Nephron (organoid): ENCODE measurements around the gene TAGLN2.

Source experiments
- H3K27ac Mint-ChIP-seq, 3 experiments: 2 replicates each; pipeline ENCODE4 v1.8.0; 2020; ENCODE audit warnings: mixed read lengths in 3 of 3, mild to moderate bottlenecking in 2 of 3, moderate library complexity in 1 of 3
- H3K27me3 Mint-ChIP-seq: 2 replicates; pipeline ENCODE4 v1.8.0; 2021; ENCODE audit warnings: low read depth, mild to moderate bottlenecking, moderate library complexity, mixed read lengths
- H3K36me3 Mint-ChIP-seq: 2 replicates; pipeline ENCODE4 v1.8.0; 2020; ENCODE audit warnings: low read depth, mixed read lengths
- H3K4me1 Mint-ChIP-seq: 2 replicates; pipeline ENCODE4 v1.8.0; 2020; ENCODE audit warnings: mixed read lengths
- H3K4me3 Mint-ChIP-seq, 3 experiments: 2 replicates each; pipeline ENCODE4 v1.8.0; 2020; ENCODE audit warnings: mild to moderate bottlenecking in 3 of 3, mixed read lengths in 3 of 3, moderate library complexity in 2 of 3
- H3K9me3 Mint-ChIP-seq: 2 replicates; pipeline ENCODE4 v1.8.0; 2020; ENCODE audit warnings: mixed read lengths
- TF ChIP-seq, protein P1 (sequence below), 3 experiments: fragments of 200-600 bp; sonication (generic); IDR thresholded peaks; one replicate each; pipeline ENCODE4 v1.5.0; 2021; ENCODE audit warnings: antibody characterized with exemption in 3 of 3; ENCODE audit not compliant: unreplicated experiment in 3 of 3

The TAGLN2 gene

DNA sequence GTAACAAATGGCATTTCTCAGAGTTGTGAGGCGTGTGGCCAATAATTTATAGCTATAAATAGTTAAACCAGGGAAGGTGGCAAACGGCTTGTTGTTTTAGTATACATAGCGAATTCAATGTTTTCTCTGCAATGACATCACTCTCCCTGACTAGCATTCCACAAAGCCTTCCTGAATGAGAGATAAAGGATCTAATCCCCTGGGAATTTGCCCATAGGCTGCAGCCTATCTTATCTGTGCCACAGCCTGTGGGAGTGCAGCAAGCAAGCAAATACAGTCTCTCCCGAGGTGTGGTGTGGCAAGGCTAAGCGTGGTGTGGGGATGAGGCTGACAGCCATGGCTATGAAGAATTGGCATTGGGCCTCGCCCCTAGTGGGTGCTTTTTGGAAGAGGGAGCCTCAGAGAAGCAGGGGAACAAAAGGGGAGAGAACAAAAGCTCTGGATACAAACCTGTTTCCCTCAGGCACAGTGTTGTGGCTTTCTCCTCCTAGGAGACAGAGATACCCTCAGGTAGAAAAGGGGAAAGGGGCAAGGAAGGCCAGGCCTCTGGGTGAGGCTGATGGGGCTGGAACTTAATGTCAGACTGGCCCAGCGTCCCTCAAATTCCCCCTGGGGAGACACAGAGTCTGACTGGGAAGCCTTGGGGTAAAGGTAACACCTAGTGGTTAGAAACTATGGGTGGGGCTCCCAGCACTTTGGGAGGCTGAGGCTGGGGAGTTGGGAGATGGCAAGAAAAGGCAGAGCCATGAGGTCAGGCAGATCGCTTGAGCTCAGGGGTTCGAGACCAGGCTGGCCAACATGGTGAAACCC lies 8.9 kb downstream of the TAGLN2 start:
- peaks cover 8% of the 10 kb centered on the region for H3K36me3 Mint-ChIP-seq
- peaks cover 4% of the 10 kb centered on the region for H3K27me3 Mint-ChIP-seq
- H3K27ac Mint-ChIP-seq: peak overlapping the region; percentile 6 to 31 (median 31)
- H3K4me1 Mint-ChIP-seq: peaks cover 41% of the 10 kb centered on the region
- TF ChIP-seq, protein P1, sequence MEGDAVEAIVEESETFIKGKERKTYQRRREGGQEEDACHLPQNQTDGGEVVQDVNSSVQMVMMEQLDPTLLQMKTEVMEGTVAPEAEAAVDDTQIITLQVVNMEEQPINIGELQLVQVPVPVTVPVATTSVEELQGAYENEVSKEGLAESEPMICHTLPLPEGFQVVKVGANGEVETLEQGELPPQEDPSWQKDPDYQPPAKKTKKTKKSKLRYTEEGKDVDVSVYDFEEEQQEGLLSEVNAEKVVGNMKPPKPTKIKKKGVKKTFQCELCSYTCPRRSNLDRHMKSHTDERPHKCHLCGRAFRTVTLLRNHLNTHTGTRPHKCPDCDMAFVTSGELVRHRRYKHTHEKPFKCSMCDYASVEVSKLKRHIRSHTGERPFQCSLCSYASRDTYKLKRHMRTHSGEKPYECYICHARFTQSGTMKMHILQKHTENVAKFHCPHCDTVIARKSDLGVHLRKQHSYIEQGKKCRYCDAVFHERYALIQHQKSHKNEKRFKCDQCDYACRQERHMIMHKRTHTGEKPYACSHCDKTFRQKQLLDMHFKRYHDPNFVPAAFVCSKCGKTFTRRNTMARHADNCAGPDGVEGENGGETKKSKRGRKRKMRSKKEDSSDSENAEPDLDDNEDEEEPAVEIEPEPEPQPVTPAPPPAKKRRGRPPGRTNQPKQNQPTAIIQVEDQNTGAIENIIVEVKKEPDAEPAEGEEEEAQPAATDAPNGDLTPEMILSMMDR (IDR thresholded peaks at IDR 0.05; ENCODE audit: unreplicated experiment in 3 of 3): no peak
- H3K4me3 Mint-ChIP-seq: no peak overlapping the region
- H3K9me3 Mint-ChIP-seq: no peaks in the 10 kb centered on the region

DNA sequence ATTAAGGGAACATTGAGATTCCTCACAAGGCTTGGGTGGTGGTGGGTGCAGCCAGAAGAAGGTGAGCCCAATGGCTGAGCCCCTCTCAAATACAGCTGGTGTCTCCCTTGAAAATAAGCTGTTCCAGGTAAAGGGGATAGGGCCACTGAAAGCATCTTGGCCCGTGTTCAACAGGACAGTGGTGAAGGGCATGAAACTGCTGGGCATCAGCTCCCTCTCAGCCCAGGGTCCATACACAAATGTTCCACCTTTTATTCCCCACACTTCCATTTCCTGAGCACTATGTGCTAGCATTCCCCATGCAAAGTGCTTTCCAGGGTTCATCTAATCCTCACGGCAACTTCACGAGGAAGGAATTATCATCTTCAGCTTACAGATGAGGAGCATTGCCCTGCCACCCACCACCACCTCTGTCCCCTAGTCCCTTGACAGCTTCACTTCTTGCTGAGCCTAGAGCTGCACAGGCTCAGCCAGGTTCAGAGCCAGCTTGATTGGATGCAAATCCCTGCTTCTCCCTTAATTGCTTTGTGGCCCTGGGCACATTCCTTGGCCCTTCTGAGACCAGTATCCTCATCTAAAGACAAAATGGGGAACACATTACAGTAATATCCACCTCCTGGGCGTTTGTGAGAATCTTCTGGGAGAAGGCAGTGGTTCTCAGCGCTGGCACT lies 9.6 kb downstream of the TAGLN2 start:
- Mint-ChIP-seq H3K36me3 (peaks cover 8% of the 10 kb centered on the region), H3K4me3 (no peak overlapping the region), H3K4me1 (peaks cover 34% of the 10 kb centered on the region), H3K27me3 (peaks cover 4% of the 10 kb centered on the region), H3K27ac (peak overlapping the region; percentile 6 to 31 (median 31)), H3K9me3 (no peaks in the 10 kb centered on the region)
- TF ChIP-seq, protein P1 (IDR thresholded peaks at IDR 0.05; ENCODE audit: unreplicated experiment in 3 of 3): no peak

DNA sequence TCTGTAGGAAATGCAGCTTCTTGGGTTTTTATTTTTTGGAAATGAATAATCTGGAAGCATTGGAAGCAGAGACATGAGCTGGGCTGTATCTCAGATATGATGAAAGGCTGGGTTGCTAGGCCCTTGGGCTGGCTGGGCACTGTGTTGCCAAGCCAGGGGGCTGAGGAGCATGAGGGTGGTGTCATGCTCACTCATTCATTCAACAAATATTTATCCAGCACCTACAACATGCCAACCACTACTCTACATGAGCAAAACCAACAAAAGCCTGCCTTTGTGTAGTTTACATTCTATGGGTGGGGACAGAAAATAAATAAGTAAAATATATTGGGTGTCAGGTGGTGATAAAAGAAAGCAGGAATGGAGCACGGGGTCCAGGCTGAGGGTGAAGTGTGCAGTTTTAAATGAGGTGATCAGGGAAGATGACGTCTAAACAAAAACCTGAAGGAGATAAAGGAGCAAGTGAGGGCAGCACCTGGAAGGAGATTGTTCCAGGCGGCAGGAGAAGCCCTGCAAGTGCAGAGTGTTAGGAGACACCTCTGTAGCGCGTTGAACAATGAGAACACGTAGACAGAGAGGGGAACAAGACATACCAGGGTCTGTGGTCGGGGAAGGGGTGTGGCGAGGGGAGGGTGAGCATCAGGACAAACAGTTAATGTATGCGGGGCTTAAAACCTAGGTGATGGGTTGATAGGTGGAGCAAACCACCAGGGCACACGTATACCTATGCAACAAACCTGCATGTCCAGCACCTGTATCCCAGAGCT lies 10.9 kb downstream of the TAGLN2 start:
- TF ChIP-seq, protein P1 (IDR thresholded peaks at IDR 0.05; ENCODE audit: unreplicated experiment in 3 of 3): no peak
- no peak overlapping the region for H3K4me3 Mint-ChIP-seq
- H3K27ac Mint-ChIP-seq: no peak overlapping the region
- peaks cover 4% of the 10 kb centered on the region for H3K36me3 Mint-ChIP-seq
- peaks cover 4% of the 10 kb centered on the region for H3K27me3 Mint-ChIP-seq
- H3K9me3 Mint-ChIP-seq: no peaks in the 10 kb centered on the region
- peaks cover 31% of the 10 kb centered on the region for H3K4me1 Mint-ChIP-seq

DNA sequence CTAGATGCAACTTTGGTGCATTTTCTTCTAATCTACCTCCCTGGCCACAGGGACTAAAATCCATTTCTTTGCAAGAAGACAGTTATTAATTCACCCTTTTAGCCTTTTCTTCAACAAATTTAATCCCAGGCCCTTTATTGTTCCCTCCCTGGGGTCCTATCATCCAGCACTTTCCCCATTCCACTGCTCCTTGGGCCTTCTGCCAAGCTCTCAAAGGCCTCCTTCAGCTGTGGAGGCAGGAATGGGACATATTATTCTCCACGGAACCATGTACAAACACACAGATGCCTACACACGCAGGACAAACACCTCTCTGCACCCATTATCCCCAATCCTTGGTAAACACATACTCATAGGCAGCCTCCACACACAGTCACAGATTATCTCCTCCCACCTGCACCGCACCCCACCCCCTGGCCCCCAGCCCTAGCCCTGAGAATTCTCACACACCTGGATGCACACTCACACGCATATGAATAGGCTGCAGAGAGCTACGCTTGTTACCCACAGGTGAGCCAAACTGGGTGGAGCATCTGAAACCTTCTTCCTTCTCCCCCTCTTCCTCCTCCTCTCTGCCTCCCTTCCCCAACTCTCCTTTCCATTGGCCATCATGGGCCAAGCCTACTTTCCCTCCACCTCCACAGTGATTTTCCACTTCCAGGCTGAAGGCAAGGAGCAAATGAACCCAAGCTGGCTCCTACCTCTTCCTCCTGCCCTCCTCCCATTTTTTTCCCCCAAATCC lies 11.7 kb downstream of the TAGLN2 start:
- TF ChIP-seq, protein P1 (IDR thresholded peaks at IDR 0.05; ENCODE audit: unreplicated experiment in 3 of 3): no peak

DNA sequence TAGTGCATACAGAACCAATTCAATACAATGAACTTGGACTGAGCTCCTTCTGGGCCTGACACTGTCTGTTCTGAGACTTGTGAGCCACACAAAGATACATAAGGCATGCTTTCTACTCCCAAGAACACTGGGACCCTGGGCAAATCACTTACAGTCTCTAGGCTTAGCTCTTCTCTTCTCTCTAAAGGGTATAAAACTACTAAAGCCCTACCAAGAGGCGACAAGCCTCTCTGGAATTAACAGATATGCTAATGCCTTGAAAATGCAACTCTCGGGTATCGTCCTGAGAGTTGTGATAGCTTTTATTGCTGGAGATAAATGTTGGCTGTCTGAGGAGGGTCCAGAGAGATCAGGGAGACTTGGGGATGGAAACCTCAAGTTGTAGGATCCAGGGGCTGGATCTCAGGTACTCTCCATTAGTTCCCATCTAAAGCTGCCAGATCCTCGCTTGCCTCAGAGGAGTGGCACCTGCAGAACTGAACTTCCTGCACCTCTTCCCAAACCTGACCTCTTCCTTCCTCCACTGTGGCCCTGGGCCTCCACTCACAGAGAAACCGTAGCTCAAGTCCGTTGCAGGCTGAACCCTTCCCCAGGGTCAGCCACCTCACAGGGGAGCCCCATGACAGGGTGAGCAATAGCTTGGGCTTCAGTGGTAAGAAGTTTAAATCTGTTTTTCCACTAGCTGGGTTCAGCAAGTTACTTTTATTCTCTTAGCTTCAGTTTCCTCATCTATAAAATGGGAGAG lies 13.8 kb downstream of the TAGLN2 start:
- H3K4me3 Mint-ChIP-seq: no peak overlapping the region
- no peaks in the 10 kb centered on the region for H3K9me3 Mint-ChIP-seq
- TF ChIP-seq, protein P1 (IDR thresholded peaks at IDR 0.05; ENCODE audit: unreplicated experiment in 3 of 3): no peak
- peaks cover 4% of the 10 kb centered on the region for H3K27me3 Mint-ChIP-seq
- peaks cover 14% of the 10 kb centered on the region for H3K4me1 Mint-ChIP-seq
- H3K36me3 Mint-ChIP-seq: no peaks in the 10 kb centered on the region
- no peak overlapping the region for H3K27ac Mint-ChIP-seq

More for the DNA sequence above, 11.7 kb downstream of the TAGLN2 start:
- no peaks in the 10 kb centered on the region for H3K9me3 Mint-ChIP-seq
- peaks cover 26% of the 10 kb centered on the region for H3K4me1 Mint-ChIP-seq
- H3K27me3 Mint-ChIP-seq: peaks cover 4% of the 10 kb centered on the region
- peak overlapping the region in 2 of 3 experiments; percentile 11 to 19 for H3K27ac Mint-ChIP-seq
- H3K4me3 Mint-ChIP-seq: no peak overlapping the region
- peaks cover 4% of the 10 kb centered on the region for H3K36me3 Mint-ChIP-seq
